GM19395 (cell line): ENCODE measurements around the gene CEACAM16.
"Not testable (repeated sequence)": the region's sequence is repeated elsewhere in the genome, so short reads cannot be mapped to it uniquely, and the experiment has no call there.

ENCODE experiments used
- ATAC-seq: cut with Tn5 transposase; IDR thresholded peaks from one replicate; pipeline ENCODE4 v1.9.1; 2021; ENCODE audit warnings: mild to moderate bottlenecking, moderate library complexity; ENCODE audit not compliant: unreplicated experiment

CEACAM16 gene

DNA sequence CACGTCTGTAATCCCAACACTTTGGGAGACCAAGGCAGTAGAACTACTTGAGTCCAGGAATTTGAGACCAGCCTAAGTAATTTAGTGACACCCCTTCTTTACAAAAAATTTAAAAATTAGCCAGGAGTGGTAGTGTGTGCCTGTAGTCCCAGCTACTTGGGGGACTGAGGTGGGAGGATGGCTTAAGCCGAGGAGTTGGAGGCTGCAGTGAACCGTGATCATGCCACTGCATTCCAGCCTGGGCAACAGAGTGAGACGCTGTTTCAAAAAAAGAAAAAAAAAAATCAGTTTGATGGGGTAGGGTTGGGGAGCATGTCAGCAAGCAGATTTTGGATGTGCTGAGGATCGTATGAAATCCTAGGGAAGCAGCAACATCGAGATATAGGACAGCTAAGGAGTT is 23.4 kb upstream of the CEACAM16 start:
- ATAC-seq = no peak

DNA sequence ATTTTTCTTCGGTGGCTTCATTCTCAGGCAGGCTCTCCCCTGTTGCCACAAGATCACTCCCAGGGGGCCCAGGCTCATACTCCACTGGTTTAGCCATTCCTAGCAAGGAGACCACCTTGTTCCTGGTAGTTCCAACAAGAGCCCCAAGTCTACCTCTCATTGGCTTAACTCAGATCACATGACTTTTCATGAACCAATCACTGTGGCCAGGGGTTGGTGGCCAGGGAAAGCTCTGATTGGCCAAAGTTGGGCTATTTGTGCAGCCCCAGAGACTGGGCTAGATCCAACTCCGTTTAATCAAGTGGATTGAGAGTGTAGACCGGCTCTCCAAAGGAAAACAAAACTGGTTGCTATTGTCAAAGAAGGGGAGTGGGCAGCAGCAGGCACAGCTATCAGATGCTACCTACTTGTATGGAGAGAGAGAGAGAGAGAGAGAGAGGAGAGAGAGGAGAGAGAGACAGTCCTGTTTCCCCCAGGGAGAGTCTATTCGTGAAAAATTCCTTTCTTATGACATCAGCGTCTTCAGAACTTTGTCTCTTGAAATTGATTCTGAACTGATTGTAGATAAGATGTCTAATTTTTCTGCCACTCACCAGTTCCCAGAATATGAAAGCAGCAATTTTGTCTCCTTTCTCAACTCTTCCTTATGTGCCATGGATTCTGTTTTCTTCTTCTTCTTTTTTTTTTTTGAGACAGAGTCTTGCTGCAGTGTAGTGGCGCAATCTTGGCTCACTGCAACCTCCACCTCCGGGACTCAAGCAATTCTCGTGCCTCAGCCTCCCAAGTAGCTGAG is 21.7 kb upstream of the CEACAM16 start:
- ATAC-seq = no peak

DNA sequence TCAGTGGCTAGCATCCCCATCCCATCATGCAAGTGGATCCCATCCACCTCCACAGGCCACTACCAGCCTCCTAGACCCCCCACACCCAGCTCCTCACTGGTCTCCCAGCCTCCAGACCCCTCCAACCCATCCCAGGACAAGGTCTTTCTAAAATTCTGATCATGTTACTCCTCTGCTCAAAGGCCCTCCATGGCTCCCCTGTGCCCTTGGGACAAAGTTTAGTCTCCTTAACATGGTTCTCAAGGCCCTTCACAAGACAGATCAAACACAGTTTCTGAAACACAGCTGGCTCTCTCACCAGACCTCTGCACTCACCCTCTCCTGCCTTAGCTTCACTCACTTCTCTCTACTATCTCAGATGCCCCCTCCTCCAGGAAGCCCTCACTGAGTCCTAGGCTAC is 18.4 kb upstream of the CEACAM16 start:
- no peak for ATAC-seq

DNA sequence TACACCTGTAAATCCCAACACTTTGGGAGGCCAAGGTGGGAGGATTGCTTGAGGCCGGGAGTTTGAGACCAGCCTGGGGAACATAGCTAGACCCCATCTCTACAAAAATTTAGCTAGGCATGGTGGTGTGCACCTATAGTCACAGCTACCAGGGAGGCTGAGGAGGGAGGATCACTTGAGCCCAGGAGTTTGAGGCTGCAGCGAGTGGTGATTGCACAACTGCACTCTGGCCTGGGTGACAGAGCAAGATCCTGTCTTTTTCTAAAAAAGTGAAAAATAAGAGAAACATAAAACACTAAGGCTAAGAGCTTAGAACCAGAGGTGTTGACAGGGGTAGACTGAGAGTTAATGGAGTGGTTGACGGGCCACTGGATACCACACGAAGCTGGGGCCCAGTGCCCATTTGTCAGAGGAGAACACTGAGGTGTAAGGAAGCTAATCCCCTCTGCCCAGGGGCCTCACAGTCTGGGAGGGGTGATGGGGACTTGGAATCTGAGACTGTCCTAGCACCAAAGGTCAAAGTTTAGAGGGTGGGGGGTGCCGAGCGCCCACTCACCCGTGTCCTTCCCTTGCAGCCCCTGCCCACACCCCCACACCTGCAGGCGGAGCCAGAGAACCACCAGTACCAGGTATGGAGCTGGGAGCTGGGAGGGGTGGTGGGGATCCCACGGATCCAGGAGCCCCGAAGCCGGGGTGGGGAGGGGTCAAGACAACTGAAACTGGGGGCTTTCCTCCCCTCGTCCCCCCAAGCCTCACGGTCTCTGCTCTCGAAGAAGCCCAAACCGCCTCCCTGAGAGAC is 16.8 kb upstream of the CEACAM16 start:
- no peak for ATAC-seq

DNA sequence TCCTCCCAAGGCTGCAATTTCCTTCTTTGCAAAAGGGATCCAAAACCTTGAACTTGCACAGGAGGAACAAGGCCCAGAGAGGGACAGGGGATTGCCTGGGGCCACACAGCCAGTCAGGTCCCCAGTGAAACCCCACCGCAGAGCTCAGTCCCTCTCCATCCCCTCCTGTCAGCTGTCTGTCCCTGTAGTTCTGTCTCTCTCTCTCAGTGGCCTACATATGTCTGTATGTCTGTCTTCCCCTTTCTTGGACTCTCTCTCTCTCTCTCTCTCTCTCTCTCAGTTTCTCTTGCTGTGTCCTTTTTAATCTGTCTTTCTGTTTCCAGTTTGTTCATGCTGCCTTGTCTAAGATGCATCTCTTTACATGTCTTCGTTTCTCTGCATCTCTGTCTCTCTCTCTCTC is 16.1 kb upstream of the CEACAM16 start:
- no peak for ATAC-seq

DNA sequence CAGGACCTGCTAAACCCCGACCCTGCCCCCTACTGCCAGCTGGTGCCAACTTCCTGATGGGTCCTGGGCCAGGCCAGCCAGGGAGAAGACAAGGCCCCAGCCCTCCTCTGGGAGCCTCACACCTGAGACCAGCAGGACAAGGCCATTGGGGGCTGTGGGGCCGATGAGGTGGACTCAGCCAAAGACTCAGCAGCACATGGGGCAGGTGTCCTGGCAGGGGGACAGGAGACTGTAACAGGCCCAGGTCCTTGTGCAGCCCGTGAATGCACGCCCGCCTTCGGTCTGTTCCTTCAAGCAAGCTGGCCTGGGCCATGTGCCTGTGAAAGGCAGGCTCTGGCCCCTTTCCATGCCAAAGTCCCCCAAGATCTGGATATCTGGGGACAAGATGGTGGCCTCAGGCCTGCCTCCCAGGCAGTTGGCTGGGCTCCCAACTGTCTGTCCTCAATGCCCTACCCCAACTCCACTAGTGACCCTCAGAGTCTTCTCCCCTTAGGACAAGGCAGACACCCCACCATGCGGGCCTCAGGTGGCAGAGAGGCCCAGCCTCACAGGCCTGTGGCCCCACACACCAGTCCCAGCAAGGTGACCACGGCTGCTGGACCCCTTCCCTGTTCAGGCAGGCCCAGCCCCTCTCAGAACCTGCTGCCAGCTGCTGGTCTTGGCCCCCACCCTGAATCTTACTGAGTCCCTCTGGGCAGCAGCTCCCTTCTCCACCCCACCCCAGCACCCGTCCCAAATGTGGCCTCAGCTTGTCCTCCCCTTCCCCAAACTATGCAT is 15.3 kb upstream of the CEACAM16 start:
- ATAC-seq = no peak

DNA sequence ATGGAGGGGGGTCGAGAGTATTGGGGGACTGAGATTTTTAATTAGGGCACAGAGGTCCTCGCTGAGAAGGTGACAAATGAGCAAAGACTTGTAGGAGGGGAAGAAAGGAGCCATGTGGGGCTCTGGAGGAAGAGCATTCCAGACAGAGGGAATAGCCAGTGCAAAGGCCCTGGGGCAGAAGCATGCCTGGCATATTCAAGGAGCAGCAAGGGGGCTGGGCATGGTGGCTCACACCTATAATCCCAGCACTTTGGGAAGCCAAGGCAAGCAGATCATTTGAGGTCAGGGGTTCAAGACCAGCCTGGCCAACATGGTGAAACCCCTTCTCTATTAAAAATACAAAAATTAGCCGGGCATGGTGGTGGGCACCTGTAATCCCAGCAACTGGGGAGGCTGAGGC is 14.6 kb upstream of the CEACAM16 start:
- ATAC-seq = not testable (repeated sequence)

DNA sequence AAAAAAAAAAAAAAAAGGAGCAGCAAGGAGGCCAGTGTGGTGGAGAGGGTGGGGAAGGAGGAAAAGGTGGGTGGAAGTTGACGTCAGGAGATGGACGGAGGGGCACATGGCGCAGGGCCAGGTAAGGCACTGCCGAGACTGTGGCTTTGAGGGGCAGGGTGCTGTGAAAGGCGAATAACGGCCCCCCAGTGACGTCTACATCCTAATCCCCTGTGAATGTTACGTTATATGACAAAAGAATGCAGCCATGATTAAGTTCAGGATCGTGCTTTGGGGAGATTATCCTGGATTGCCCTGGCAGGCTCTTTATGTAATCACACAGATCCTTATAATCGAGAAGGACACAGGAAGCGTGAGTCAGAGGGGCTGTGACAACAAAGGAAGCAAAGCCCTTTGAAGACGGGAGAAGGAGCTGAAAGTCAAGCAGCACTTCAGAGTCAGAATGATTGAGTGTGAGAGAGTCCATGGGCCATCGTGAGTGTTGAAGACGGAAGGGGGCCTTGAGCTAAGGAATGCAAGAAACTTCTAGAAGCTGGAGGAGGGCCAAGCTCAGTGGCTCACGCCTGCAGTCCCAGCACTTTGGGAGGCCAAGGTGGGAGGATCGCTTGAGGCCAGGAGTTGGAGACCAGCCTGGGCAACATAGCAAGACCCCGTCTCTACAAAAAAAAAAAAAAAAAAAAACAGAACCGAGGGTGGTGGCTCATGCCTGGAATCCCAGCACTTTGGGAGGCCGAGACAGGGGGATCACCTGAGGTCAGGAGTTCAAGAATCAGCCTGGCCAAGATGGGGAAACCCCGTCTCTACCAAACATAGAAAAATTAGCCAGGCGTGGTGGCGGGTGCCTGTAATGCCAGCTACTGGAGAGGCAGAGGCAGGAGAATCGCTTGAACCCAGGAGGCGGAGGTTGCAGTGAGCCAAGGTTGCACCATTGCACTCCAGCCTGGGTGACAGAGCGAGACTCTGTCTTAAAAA is 13.8 kb upstream of the CEACAM16 start:
- no peak for ATAC-seq

DNA sequence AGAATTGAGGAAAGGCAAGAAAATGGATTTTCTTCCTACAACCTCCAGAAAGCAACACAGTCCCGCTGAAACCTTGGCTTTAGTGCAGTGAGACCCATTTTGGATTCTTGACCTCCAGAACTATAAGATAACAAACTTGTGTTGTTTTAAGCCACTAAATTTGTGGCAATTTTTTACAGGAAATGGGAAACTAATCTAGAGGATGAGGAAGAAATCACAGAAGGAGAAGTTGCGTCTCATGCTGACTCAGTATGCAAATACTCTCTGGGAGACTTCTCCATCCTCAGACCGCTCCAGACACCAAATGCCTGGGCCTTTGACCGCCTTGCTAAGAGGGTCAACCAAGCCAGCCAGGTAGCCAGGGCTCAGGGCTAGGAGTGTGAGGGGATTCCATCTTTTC is 13.1 kb upstream of the CEACAM16 start:
- ATAC-seq = no peak

DNA sequence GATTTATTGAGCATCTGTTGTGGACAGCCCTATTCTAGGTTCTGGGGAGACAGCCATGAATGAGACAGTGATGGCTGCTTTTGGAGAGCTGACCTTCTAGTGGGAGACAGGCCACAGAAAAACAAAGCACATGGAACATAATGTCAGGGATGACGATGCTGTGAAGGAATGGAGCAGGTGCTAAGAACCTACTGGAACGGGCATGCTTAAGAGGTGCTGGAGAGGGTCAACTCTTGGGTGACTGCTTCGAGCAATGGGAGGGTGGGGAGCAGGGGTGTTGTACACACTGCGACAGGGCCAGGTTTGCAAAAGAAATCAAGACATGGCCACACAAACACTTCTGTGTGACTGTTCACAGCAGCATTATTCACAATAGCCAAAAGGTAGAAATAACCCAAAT is 12.1 kb upstream of the CEACAM16 start:
- no peak for ATAC-seq

DNA sequence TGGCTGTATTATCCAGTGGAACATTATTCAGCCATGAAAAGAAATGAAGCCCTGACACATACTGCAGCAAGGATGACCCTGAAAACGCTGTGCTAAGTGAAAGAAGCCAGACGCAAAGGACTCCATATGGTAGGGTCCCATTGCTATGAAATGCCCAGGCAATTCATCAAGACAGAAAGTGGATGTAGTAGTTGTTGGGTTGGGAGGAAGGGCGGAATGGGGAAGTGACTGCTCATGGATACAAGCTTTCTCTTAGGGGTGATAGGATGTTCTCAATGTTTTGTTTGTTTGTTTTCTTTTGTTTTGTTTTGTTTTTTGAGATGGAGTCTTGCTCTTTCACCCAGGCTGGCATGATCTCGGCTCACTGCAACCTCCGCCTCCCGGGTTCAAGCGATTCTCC is 11.1 kb upstream of the CEACAM16 start:
- no peak for ATAC-seq

DNA sequence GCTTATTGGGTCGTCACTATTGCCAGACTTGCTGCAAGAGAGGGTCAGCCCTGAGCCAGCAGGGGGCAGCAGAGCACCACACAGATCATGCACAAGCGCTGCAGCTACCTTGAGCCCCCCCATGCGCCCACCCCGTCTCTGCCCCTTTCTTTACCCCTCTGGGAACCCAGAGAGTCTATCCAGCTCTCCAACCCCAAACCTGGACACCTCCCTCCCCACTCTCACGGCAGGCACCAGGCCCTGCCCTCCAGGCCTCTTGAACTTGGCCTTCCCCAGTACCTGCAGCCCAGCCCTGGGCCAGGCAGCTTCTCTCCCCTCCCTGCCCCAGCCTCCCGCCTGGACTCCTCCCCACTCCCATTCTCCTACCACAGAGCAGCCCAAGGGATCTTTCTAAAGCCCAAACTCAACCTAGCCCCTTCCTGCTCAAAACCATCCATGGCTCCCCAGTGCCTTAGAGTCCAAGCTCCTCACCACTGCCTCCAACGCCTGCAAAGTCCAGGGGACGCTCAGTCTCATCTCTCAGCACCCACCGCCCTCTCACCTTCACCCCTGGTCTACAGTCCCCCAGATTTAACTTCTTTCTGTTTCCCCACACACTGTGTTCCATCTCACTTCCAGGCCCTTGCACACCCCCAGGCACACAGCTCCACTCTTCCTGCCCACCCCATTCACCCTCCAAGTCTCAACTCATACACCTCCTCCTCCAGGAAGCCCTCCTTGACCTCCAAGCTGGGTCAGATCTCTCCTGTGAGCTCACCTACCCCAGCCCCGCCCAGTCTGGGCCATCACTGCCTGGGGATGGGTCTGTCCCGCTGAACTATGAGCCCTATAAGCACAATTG is 9.4 kb upstream of the CEACAM16 start:
- no peak for ATAC-seq

DNA sequence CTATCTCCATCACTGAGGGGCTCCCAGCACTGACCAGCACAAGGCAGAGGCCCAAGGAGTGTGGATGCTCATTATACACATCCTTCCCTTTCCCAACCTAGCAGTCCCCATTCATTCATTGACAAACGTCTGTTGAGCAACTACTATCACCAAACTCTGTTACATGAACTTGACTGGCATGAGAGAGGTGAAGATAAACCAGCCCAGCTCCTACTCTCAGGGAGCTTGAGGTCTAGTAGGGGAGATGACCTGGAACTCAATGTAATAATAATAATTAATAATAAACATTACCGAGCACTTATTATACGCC is 8.9 kb upstream of the CEACAM16 start:
- no peak for ATAC-seq

DNA sequence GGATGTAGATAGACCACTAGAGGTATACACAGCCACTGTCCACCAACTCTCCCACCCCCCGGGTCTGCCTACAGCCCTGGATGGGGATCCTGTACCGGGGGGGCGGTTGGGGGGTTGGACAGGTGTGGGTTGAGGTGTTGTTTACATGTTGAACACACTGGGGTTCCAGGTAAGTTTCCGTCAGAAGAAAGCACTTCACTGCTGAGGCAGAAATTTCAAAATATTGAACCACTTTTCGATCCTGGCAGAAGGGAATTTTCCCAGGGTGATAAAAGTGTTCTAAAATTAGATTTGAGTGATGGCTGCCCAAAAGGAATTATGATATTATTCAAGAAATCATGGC is 6.6 kb upstream of the CEACAM16 start:
- ATAC-seq = no peak

DNA sequence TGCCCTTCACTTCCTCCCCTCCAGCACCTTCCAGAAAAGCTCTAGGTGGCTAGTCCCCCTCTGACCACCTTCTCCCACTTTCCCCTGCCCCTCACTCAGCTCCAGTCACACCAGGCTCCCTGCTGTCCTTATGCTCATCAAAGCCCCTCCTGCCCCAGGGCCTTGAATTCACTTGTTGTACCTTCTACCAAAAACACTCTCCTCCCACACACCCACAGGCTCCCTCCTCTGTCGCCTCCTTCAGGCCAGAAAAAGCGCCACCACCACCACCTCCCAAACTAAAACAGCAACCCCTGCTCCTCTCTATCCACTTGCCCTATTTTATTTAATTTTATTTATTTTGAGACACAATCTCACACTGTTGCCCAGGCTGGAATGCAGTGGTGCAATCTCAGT is 4.8 kb upstream of the CEACAM16 start:
- no peak for ATAC-seq

DNA sequence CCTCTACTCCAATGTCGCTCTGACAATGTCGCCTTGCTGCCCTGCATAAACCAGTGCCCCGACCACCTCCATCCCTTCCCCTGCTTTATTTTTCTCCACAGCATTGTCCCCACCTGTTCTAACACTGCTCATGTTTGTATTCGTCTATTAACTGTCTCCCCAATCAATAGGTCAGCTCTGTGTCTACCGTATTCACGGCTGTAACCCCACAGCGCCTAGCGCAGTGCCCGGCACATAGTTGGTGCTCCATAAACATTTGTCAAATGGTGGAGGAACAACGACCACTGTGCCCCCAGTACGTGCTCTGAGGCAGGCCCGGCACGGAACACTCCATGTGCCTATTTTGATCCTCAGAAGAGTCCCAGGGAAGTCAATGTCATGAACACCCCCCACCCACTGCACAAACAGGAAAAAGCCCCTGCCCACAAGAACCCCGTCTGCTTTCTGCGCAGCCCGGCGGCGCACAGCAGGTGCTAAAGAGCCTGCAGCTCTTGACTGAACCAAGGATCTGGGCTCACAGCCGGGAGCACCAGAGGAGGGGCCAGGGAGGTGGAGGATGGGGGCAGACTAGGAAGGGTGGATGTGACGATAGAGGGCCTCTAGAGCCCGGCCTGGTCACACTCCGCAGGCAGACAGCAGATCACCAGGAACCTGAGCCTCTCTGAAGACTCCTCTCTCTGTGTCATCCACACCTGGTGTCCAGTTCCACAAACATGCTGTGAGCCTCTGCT is 1.8 kb upstream of the CEACAM16 start:
- ATAC-seq = no peak

DNA sequence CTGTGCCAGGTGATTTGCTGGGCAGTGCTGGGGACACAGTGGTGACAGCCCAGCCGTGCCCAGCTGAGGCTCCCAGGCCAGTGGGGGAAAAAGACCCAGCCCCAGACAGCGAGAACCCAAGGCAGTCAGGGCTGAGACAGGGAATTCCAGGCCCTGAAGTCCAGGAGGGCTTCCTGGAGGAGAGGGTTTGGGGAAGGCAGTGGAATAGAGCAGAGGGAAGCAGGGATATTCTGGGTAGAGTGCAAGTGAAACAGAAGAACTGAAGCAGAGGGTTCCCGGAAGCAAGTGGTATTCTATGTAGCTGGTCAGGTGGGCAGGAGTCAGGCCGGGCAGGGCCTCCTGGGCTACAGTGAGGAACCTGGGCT is 1.3 kb upstream of the CEACAM16 start:
- ATAC-seq = no peak

DNA sequence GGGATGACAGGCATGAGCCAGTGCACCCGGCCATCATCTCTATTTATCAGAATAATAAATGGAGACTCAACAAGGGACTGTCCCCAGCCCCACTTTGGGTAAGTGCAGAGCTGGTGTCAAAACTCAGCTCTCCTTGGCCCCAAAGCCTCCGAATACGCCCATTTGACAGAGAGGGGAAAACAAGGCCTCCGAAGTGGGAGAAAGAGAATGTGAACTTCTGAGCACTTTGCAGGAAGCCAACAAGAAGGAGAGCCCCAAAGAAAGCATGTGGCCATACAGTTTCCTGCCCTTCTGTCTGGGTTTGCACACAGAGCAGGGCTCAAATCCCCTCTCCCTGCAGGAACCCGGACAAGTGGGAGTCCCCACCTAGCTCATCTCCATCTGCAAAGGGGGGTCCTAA is 1.6 kb downstream of the CEACAM16 start:
- no peak for ATAC-seq

DNA sequence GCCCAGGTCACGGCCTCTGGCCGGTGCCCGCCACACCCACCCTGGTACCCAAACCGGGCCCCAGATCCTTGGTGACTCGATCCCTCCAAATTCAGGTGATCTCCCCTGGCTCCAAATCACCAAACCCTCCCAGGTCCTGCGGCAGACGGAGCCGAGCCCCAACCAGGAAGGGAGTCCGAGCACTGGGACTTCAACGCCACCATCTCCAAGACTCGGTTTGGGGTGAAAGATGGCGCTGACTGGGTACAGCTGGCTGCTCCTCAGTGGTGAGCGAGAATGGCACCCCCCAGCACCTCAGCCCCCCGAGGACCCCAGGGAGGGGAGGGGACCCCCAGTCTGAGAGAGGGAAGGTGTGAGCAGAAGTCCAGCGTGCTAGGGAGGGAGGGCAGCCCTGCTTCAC is 2.3 kb downstream of the CEACAM16 start:
- ATAC-seq = no peak
